Heart right ventricle (tissue), 16 donors: ENCODE data around the gene ADAMTSL4. TPM values are rescaled to one million over a fixed set of nuclear protein-coding genes. Genes with fewer than 3 reads are reported as not detected.
"Not testable (repeated sequence)": the region's sequence is repeated elsewhere in the genome, so short reads cannot be mapped to it uniquely, and the experiment has no call there.

Experiments used
- ATAC-seq, 8 donors: fragments of 200-7000 bp; cut with Tn5 transposase; one replicate each; pipeline ENCODE4 v1.9.1; 2020; ENCODE audit warnings: mild to moderate bottlenecking in 8 of 8, moderate library complexity in 8 of 8, moderate number of reproducible peaks in 1 of 8
- DNase-seq, 2 donors: peaks; one replicate each; pipeline ENCODE4 v3.0.0-alpha.2; 2020
- H3K27ac ChIP-seq, 10 donors: fragments of 200-600 bp; sonication (generic) in 2 of 10; one replicate each; pipeline versions ENCODE4 v1.5.0 to v1.8.0; 2020 to 2022; ENCODE audit warnings: mild to moderate bottlenecking in 3 of 10
- H3K27me3 ChIP-seq, 7 donors: fragments of 200-600 bp; one replicate each; pipeline ENCODE4 v1.8.0; 2021 to 2022; ENCODE audit warnings: mild to moderate bottlenecking in 2 of 7
- H3K36me3 ChIP-seq, 9 donors: fragments of 200-600 bp; sonication (generic) in 1 of 9; one replicate each; pipeline versions ENCODE4 v1.5.0 to v1.8.0; 2020 to 2022; ENCODE audit warnings: mild to moderate bottlenecking in 2 of 9
- H3K4me1 ChIP-seq, 9 donors: fragments of 200-600 bp; sonication (generic) in 1 of 9; one replicate each; pipeline versions ENCODE4 v1.5.0 to v1.8.0; 2020 to 2022; ENCODE audit warnings: mild to moderate bottlenecking in 4 of 9
- H3K4me3 ChIP-seq, 10 donors: fragments of 200-600 bp; sonication (generic) in 2 of 10; one replicate each; pipeline versions ENCODE4 v1.5.0 to v1.8.0; 2020 to 2022; ENCODE audit warnings: mild to moderate bottlenecking in 7 of 10, moderate library complexity in 2 of 10
- H3K9me3 ChIP-seq, 11 donors: fragments of 200-600 bp in 10 of 11; sonication (generic) in 2 of 11; one replicate each; pipeline versions ENCODE4 v1.5.0 to v1.8.0; 2013 to 2022; ENCODE audit warnings: mild to moderate bottlenecking in 2 of 11, control low read depth in 1 of 11, moderate library complexity in 1 of 11
- WGBS, 2 donors: extraction: QIAGEN DNeasy Blood & Tissue Kit; methylation state at CpG; one replicate each; pipeline ENCODE4 v1.1.7; 2013; ENCODE audit warnings: inconsistent platforms in 1 of 2; 5-methylcytosine and 5-hydroxymethylcytosine counted together
- intact Hi-C, 10 donors: fragments of 100-400 bp; cut with DNase I; formaldehyde crosslinking; loops; one replicate each; pipeline versions ENCODE4 v1.11.1 to v1.14.2; 2022
- polyA plus RNA-seq, 2 donors: library from polyadenylated mRNA; stranded (reverse); fragments of 200-250 nt; gene quantifications; one replicate each; pipeline ENCODE4 v1.2.3, GENCODE V29; 2013
- total RNA-seq, 10 donors: library from RNA; stranded (reverse); fragmentation: NEBNext Ultra II Directional in 3 of 10; extraction: Animal tissue kit (Norgen Biotek cat#: 25700) in 3 of 10; gene quantifications; one replicate each; pipeline versions ENCODE4 v1.2.1 to v1.2.4, GENCODE V29; 2021 to 2023
- TF ChIP-seq, protein P1 (sequence below), 9 donors: fragments of 200-600 bp; sonication (generic) in 2 of 9; IDR thresholded peaks; one replicate each; pipeline versions ENCODE4 v1.5.0 to v1.8.0; 2021 to 2022; ENCODE audit warnings: antibody characterized with exemption in 9 of 9, mild to moderate bottlenecking in 5 of 9, moderate library complexity in 1 of 9
- donor health status: Arrhythmogenic right ventricular cardiomyopathy.
- donor health status: ischemic (EF 13 %, LVEDD 7.1; RV severe dilation, severe dysfunction).
- donor health status: healthy with polysubstance abuse.
- donor health status: DM: no; HTN: yes; CAD: no.
- donor health status: DM: no; HTN: no; CAD: no.
- donor health status: ischemic (EF 25% LVEDD 6.9; RV normal size, moderate dysfunction).
- donor health status: ischemic (EF 25% LVEDD 5.7; RV mildly dilated, moderate dysfunction).
- donor health status: healthy.
- donor health status: DM: yes; HTN: yes; CAD: no.
- donor health status: Ischemic cardiomyopathy.
- donor health status: ischemic (EF 35%, LVEDD 5.7; RV mildly dilated, moderate dysfunction).
- donor health status: nonischemic (EF 11% LVEDD 7.7; RV severe dilation, severe dysfunction).
- donor health status: DM: yes; HTN: yes; CAD: no.
- donor health status: PGD.
- donor health status: ischemic (EF 29% LVEDD 5.4; RV normal size, mild dysfunction).
- donor health status: nonischemic (EF 23%, LVEDD 6.1; RV moderate dilation, normal function).

The ADAMTSL4 gene
- total and polyA plus RNA-seq, 12 donors: 22.2 to 86.5 (median 44.6) TPM

DNA sequence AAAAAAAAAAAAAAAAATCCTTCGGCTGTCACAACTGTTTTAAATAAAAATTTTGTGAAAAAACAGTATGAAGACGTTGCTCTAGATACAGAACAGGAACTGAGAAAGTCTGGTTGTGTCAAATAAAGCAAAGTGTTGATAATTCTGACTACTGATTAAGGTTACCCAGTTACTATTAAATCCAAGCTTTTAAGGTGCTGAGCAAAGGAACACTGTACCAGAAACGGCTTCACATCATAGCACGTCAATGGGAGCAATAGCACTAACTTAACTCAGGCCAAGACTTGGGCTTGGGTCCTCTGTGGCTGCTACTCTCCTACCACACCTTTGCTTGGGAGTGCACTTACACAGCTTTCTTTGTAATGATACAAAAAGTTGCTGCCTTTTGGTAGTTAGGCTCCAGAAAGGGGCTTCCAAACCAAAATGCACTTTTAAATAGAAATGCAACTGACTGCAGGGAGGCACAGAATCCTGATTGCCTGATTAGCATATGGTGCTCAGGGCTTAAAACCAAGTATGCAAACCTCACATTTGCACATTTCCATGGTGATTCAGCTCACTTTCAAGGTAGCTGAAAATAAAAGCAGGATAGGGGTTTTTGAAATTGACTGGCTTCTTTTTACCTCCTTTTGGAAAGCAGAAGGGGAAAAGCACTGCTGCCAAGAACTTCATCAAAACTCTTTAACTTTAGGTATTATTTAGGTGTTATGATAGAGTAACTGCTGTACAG, 23.9 kb downstream of the ADAMTSL4 start:
- DNase-seq (no peak), ATAC-seq (no peak)
- peaks cover 0 to 88% (median 44%) of the 10 kb centered on the region in 9 donors for H3K36me3 ChIP-seq
- H3K9me3 ChIP-seq: no peaks in the 10 kb centered on the region
- 38 to 52% methylated on average over 4 of the region's 4 CpGs for WGBS, 2 donors
- peaks cover 23 to 84% (median 76%) of the 10 kb centered on the region in 9 donors for H3K4me1 ChIP-seq
- intact Hi-C loops: no loop called here
- no peaks in the 10 kb centered on the region for H3K27me3 ChIP-seq
- peak overlapping the region in 6 of 10 donors; percentile 16 to 98 (median 87) for H3K4me3 ChIP-seq
- peak overlapping the region; percentile 15 to 100 (median 100) for H3K27ac ChIP-seq
- TF ChIP-seq, protein P1, sequence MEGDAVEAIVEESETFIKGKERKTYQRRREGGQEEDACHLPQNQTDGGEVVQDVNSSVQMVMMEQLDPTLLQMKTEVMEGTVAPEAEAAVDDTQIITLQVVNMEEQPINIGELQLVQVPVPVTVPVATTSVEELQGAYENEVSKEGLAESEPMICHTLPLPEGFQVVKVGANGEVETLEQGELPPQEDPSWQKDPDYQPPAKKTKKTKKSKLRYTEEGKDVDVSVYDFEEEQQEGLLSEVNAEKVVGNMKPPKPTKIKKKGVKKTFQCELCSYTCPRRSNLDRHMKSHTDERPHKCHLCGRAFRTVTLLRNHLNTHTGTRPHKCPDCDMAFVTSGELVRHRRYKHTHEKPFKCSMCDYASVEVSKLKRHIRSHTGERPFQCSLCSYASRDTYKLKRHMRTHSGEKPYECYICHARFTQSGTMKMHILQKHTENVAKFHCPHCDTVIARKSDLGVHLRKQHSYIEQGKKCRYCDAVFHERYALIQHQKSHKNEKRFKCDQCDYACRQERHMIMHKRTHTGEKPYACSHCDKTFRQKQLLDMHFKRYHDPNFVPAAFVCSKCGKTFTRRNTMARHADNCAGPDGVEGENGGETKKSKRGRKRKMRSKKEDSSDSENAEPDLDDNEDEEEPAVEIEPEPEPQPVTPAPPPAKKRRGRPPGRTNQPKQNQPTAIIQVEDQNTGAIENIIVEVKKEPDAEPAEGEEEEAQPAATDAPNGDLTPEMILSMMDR (IDR thresholded peaks at IDR 0.05): no peak

DNA sequence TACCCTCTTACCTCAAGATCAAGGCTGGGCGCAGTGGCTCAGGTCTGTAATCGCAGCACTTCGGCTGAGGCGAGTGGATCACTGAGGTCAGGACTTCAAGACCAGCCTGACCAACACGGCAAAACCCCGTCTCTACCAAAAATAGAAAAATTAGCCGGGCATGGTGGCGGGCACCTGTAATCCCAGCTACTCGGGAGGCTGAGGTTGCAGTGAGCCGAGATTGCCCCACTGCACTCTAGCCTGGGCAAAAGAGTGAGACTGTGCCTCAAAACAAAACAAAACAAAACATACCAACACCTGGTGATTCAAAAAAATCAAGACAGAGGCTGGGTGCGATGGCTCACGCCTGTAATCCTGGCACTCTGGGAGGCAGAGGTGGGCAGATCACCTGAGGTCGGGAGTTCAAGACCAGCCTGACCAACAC, 24.5 kb downstream of the ADAMTSL4 start:
- Histone ChIP-seq H3K36me3 (peaks cover 0 to 94% (median 46%) of the 10 kb centered on the region in 9 donors), H3K27ac (peak overlapping the region; percentile 15 to 100 (median 100)), H3K4me1 (peaks cover 19 to 78% (median 71%) of the 10 kb centered on the region in 9 donors), H3K4me3 (peak overlapping the region in 6 of 10 donors; percentile 16 to 99 (median 95))
- H3K27me3 ChIP-seq, ATAC-seq, DNase-seq, intact Hi-C loops, H3K9me3 ChIP-seq: not testable (repeated sequence)
- 73 to 89% methylated on average over 13 of the region's 13 CpGs for WGBS, 2 donors

DNA sequence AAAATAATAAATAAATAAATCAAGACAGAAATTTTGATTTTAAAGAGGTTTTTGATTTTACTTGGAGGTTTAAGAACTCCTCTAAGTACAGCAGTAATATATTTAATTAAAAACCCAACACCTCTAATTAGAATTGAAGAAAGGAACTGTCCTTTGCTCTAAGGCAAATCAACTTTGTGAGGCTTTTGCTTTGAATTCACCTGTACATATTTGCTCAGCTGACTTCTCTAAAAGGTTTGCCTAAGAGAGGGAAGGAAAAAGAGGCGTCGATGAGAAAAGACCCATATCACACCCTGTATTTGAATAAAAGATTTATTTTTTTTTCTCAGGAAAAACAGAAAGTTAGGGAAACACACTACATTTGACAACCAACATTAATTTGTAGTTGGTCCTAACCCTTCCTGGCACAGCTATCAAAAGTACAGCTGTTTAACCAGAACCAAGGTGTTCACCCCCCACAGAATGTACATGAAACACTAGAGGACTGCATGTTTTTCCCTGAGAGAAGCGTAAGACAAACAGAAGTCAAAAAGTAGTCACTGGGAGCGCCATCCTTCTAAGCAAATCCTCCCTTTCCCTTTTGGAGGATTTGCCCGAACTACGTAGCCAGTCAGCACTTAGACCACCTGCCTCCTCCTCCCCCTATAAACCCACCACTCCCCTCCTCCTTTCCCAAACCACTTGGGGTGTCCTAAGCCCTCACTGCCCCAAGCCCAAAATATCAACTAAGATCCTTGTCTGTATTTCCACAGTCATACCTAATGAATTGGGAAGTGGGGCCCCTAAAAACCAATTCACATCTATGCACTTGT, 25.3 kb downstream of the ADAMTSL4 start:
- Histone ChIP-seq H3K4me1 (peaks cover 14 to 70% (median 66%) of the 10 kb centered on the region in 9 donors), H3K9me3 (no peaks in the 10 kb centered on the region), H3K27me3 (no peaks in the 10 kb centered on the region), H3K4me3 (peak overlapping the region; percentile 82 to 99 (median 96)), H3K36me3 (peaks cover 0 to 95% (median 46%) of the 10 kb centered on the region in 9 donors), H3K27ac (peak overlapping the region; percentile 40 to 100 (median 100))
- intact Hi-C loops: loop anchor here in 3 of 10 donors (5.0 kb wide), 3 partner anchors 38 to 48 kb away; no protein-coding TSS in a partner anchor
- ATAC-seq (no peak), DNase-seq (no peak)
- TF ChIP-seq, protein P1 (IDR thresholded peaks at IDR 0.05): no peak
- 34 to 40% methylated on average over 6 of the region's 6 CpGs for WGBS, 2 donors

DNA sequence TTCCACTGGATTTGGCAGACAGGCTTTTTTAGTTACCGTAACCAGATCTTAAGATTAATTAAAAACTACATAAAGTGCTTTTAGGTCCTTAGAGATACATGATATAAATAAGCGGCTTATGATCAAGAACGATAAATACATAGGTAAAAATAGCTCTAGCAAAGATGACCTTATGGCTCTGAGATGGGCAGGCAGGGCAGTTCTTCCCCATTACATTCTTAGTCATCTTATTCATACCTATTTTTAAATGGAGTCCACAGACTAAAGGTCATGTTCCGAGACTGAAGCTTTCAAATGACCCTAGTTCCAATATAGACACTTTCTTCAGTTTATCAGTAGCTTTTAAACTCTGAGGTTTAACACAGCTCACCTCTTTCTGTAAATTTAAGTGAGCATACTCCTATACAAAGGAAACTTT, 25.9 kb downstream of the ADAMTSL4 start:
- peaks cover 12 to 66% (median 63%) of the 10 kb centered on the region in 9 donors for H3K4me1 ChIP-seq
- H3K27ac ChIP-seq: peak overlapping the region; percentile 69 to 100 (median 100)
- peaks cover 0 to 89% (median 46%) of the 10 kb centered on the region in 9 donors for H3K36me3 ChIP-seq

More for the DNA sequence above, 25.9 kb downstream of the ADAMTSL4 start:
- Histone ChIP-seq H3K27me3 (no peaks in the 10 kb centered on the region), H3K4me3 (peak overlapping the region; percentile 82 to 99 (median 96)), H3K9me3 (no peaks in the 10 kb centered on the region)
- DNase-seq (no peak), ATAC-seq (peak in 4 of 8 donors; percentile 4 to 43 (median 32))
- intact Hi-C loops: loop anchor here in 3 of 10 donors (5.0 kb wide), 3 partner anchors 37 to 47 kb away; no protein-coding TSS in a partner anchor
- WGBS, 2 donors: 12 to 15% methylated on average over 4 of the region's 4 CpGs
- TF ChIP-seq, protein P1 (IDR thresholded peaks at IDR 0.05): no peak
